ENCODE results near the gene SVIL.
A peak's percentile ranks its signal among the peaks of the same experiment; 100 is the strongest.
"Not testable (repeated sequence)": the region's sequence is repeated elsewhere in the genome, so short reads cannot be mapped to it uniquely, and the experiment has no call there.

SVIL gene

GRCh38 chr10:29543715-29544114 is 91.1 kb downstream of the SVIL start:
- no peak for DNase-seq (ENCODE audit: low spot score)
- TF ChIP-seq CTCF (IDR thresholded peaks at IDR 0.05): no peak
- no peak overlapping the region for H3K4me3 ChIP-seq
- H3K27ac ChIP-seq: no peak overlapping the region

DNA sequence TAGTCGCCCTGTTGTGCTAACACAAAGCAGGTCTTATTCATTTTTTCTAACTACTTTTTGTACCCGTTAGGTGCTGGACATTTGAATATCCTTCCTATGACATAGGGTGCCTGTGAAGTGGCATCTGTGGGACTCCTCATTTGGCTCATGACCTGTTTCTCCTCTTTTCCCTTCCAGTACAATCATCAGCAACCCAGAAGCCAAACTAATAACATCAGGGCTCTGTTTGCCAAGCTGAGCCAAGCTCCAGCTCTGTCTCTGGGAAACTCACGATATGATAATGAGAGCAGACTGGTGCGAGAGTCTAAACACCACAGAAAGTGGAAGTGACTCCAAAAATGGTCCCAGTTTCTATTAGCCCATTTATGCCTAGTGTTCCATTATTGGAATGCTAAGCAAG is 92.0 kb downstream of the SVIL start:
- no peak for TF ChIP-seq CTCF (IDR thresholded peaks at IDR 0.05)
- Histone ChIP-seq H3K27ac (peak overlapping the region in 1 of 2 donors; percentile 20), H3K4me3 (no peak overlapping the region)
- no peak for DNase-seq (ENCODE audit: low spot score)

DNA sequence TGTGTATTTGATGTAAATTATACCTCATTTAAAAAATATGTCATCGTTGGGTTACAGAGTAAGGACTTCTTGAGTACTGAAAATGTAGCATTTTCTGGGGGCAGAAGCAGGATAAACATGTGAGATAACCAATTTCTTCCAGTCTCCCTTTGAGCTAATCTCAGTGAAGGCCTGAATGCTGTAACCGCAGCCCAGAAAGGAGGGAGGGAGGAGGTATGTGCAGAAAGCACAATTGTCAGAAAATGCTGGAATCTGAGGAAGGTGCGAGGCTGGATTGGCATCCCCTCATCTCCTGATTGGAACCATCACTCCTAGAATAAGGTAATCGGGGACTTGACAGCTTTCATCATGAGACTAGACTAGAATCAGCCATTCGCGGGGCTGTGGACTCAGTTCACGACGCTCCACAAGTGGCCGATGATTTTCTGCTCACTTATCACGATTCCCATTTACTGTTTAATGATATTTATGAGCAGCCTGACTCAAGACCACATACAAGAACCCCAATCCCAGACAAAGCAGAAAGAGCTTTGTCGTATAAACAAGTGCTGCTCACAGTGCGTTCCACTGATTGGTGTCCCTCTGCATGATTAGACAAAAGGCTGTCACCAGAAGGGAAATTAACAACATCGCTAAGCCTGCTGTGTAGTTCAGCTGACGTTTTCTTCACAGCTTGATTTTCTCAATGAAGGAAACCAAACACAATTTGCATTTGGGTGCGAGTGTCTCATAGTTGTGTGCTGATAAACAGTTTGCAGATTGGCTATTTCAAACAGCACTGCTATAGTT is 93.2 kb downstream of the SVIL start:
- Histone ChIP-seq H3K4me3 (no peak overlapping the region), H3K27ac (no peak overlapping the region)
- no peak for TF ChIP-seq CTCF (IDR thresholded peaks at IDR 0.05)
- no peak for DNase-seq (ENCODE audit: low spot score)

- Histone ChIP-seq H3K4me3 (no peak overlapping the region), H3K27ac (peak overlapping the region in 1 of 2 donors; percentile 5)
- no peak for TF ChIP-seq CTCF (IDR thresholded peaks at IDR 0.05)
- no peak for DNase-seq (ENCODE audit: low spot score)
These were observed 94.8 kb downstream of the SVIL start for GRCh38 chr10:29540016-29540415.

- Histone ChIP-seq H3K4me3 (no peak overlapping the region), H3K27ac (no peak overlapping the region)
- DNase-seq (ENCODE audit: low spot score): no peak
- no peak for TF ChIP-seq CTCF (IDR thresholded peaks at IDR 0.05)
These were observed 95.4 kb downstream of the SVIL start for GRCh38 chr10:29539412-29539811.

DNA sequence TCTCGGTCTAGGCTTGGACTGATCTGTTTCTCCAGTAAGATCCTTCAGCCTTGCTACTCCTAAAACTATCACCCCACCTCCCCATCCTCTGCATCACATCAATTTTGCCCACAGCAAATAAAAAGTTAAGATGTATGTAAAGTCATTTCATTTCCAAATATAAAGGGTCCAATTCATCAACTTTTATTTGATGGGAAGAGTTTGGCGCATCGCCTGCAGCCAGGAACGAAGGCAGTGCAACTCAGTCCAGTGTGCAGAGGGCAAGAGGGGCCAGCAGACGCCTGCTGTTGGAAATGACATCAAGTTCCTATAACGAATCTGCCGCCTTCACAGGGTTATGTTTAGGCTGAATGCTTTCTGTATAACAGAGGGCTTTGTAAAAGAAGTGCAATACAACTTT is 97.0 kb downstream of the SVIL start:
- DNase-seq (ENCODE audit: low spot score): no peak
- Histone ChIP-seq H3K27ac (no peak overlapping the region), H3K4me3 (no peak overlapping the region)
- TF ChIP-seq CTCF (IDR thresholded peaks at IDR 0.05): no peak

DNA sequence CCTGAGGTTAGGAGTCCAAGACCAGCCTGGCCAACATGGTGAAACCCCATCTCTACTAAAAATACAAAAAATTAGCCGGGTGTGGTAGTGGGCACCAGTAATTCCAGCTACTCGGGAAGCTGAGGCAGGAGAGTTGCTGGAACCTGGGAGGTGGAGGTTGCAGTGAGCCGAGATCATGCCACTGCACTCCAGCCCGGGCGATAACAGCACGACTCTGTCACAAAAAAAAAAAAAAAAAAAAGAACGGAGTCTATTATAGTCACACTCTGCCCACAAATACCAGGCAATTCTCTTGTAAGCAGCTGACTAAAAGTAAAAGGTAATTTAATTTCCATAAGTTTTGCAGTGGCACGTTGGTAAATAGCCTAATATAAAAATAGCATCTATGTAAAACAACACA is 98.1 kb downstream of the SVIL start:
- not testable (repeated sequence) for DNase-seq (ENCODE audit: low spot score); H3K4me3 ChIP-seq
- H3K27ac ChIP-seq: peak overlapping the region in 1 of 2 donors; percentile 49

All from coronary artery (tissue), 2 donors.